GM18868 (cell line): Measurements from ENCODE around the gene TMPRSS12.
"Not testable (repeated sequence)": the region's sequence is repeated elsewhere in the genome, so short reads cannot be mapped to it uniquely, and the experiment has no call there.

Experiments used
- ATAC-seq: cut with Tn5 transposase; IDR thresholded peaks from one replicate; pipeline ENCODE4 v1.9.1; 2021; ENCODE audit warnings: mild to moderate bottlenecking, moderate library complexity; ENCODE audit not compliant: unreplicated experiment

Gene TMPRSS12

GRCh38 chr12:50842637-50843493 is at the start of gene TMPRSS12:
TMPRSS12 (plus strand) TSS chr12:50842926; CDS start chr12:50842965, 39 bp downstream.
- no peak for ATAC-seq

- ATAC-seq = no peak
Observed at GRCh38 chr12:50799908-50800307, 42.8 kb upstream of the TMPRSS12 start.

- ATAC-seq = no peak
Observed at GRCh38 chr12:50803230-50803875, 39.4 kb upstream of the TMPRSS12 start.

GRCh38 chr12:50806176-50806575 is 36.5 kb upstream of the TMPRSS12 start:
- ATAC-seq = no peak

- ATAC-seq = not testable (repeated sequence)
Observed at GRCh38 chr12:50809131-50809530, 33.6 kb upstream of the TMPRSS12 start.

- ATAC-seq = not testable (repeated sequence)
Observed at GRCh38 chr12:50814921-50815320, 27.8 kb upstream of the TMPRSS12 start.

- ATAC-seq = no peak
Observed at GRCh38 chr12:50820177-50820576, 22.5 kb upstream of the TMPRSS12 start.

GRCh38 chr12:50822082-50822481 is 20.6 kb upstream of the TMPRSS12 start:
- ATAC-seq = no peak

- ATAC-seq = not testable (repeated sequence)
Observed at GRCh38 chr12:50823724-50824123, 19.0 kb upstream of the TMPRSS12 start.

- no peak for ATAC-seq
Observed at GRCh38 chr12:50824914-50825313, 17.8 kb upstream of the TMPRSS12 start.

- ATAC-seq = no peak
Observed at GRCh38 chr12:50825372-50825838, 17.3 kb upstream of the TMPRSS12 start.

- no peak for ATAC-seq
Observed at GRCh38 chr12:50828121-50828520, 14.6 kb upstream of the TMPRSS12 start.

GRCh38 chr12:50828886-50829285 is 13.8 kb upstream of the TMPRSS12 start:
- no peak for ATAC-seq

GRCh38 chr12:50833801-50834200 is 8.9 kb upstream of the TMPRSS12 start:
- not testable (repeated sequence) for ATAC-seq

GRCh38 chr12:50839042-50839441 is 3.7 kb upstream of the TMPRSS12 start:
- ATAC-seq = no peak

GRCh38 chr12:50840809-50841487 is 1.8 kb upstream of the TMPRSS12 start:
- ATAC-seq = no peak

GRCh38 chr12:50841716-50842531 is 802 bp upstream of the TMPRSS12 start:
- ATAC-seq = no peak

GRCh38 chr12:50845021-50845647 is 2.4 kb downstream of the TMPRSS12 start:
- ATAC-seq = no peak

- no peak for ATAC-seq
Observed at GRCh38 chr12:50848963-50849362, 6.2 kb downstream of the TMPRSS12 start.

GRCh38 chr12:50855218-50855617 is 12.5 kb downstream of the TMPRSS12 start:
- ATAC-seq = not testable (repeated sequence)
